K562 (cell line): ENCODE results near the gene FAM78A. TPM values are rescaled to one million over a fixed set of nuclear protein-coding genes. Genes with fewer than 3 reads are reported as not detected.

Experiments used
- ATAC-seq: fragments of 200-7000 bp; cut with Tn5 transposase; 3 replicates; pipeline ENCODE4 v1.9.1; 2020; ENCODE audit warnings: moderate library complexity
- BruUV-seq: library from RNA; stranded (reverse); fragments of 400-500 nt; replicated peaks from 2 replicates; lab custom pipeline; 2021; lab: Mats Ljungman, UMichigan
- CTCF ChIA-PET: fragments of 300-600 bp; formaldehyde crosslinking; extraction: SDS; loops from one replicate; lab custom pipeline; 2021; ENCODE audit warnings: low intra/inter-chr PET ratio; lab: Yijun Ruan, JAX
- POLR2A ChIA-PET: fragments of 300-600, 350-650 bp; sonication (Branson Sonifier 250); formaldehyde crosslinking; extraction: SDS; loops from one replicate; lab custom pipeline; 2021; ENCODE audit warnings: antibody characterized with exemption, inconsistent platforms; lab: Yijun Ruan, JAX
- DNase-seq, 4 experiments: peaks; one replicate each; pipeline versions ENCODE4 v3.0.0 to v3.0.0-alpha.2; 2011 to 2018; ENCODE audit warnings: low spot score in 3 of 4, mixed read lengths in 3 of 4; ENCODE audit errors: extremely low read depth in 1 of 4
- FAIRE-seq: peaks from 2 replicates; lab custom pipeline; 2011; peaks lifted over from hg19 to GRCh38; lab: Jason Lieb, UNC
- H2AFZ ChIP-seq: 2 replicates; pipeline ENCODE4 v1.6.0; 2011; ENCODE audit warnings: low read depth, low read length, control low read depth, inconsistent platforms
- H3K27ac ChIP-seq: fragments of 200-600 bp; 3 replicates; pipeline ENCODE4 v1.8.0; 2011; ENCODE audit warnings: low read depth, mild to moderate bottlenecking, control low read depth, inconsistent platforms, low read length, moderate library complexity, mixed read lengths; ENCODE audit errors: extremely low read depth
- H3K27me3 ChIP-seq, 2 experiments: fragments of 300-600 bp in 1 of 2; 2 replicates in 1 of 2; 3 replicates in 1 of 2; pipeline versions ENCODE4 v1.6.0 to v1.8.0; 2011; ENCODE audit warnings: inconsistent platforms in 2 of 2, low read length in 2 of 2, mild to moderate bottlenecking in 1 of 2, mixed read lengths in 1 of 2, moderate library complexity in 1 of 2; ENCODE audit not compliant: control insufficient read depth in 2 of 2, insufficient read depth in 2 of 2
- H3K36me3 ChIP-seq: fragments of 300-600 bp; 3 replicates; pipeline ENCODE4 v1.8.0; 2011; ENCODE audit warnings: mild to moderate bottlenecking, low read length, inconsistent platforms; ENCODE audit not compliant: control insufficient read depth, insufficient read depth
- H3K4me1 ChIP-seq, 2 experiments: fragments of 200-600 bp in 1 of 2; replicated peaks in 1 of 2; 2 replicates in 1 of 2; 3 replicates in 1 of 2; pipeline versions ENCODE4 v1.5.1 to v1.8.0; 2011; ENCODE audit warnings: inconsistent platforms in 2 of 2, low read length in 2 of 2, mild to moderate bottlenecking in 1 of 2, mixed read lengths in 1 of 2, moderate library complexity in 1 of 2; ENCODE audit not compliant: control insufficient read depth in 2 of 2, insufficient read depth in 2 of 2
- H3K4me2 ChIP-seq: 2 replicates; pipeline ENCODE4 v1.6.1; 2011; ENCODE audit warnings: low read length, control low read depth, inconsistent platforms, mixed read lengths; ENCODE audit not compliant: insufficient read depth
- H3K4me3 ChIP-seq: fragments of 200-600 bp; sonication (generic), shearing (Covaris generic); 2 replicates; pipeline ENCODE4 v1.5.1; 2016; ENCODE audit warnings: control low read depth, inconsistent platforms
- H3K79me2 ChIP-seq: fragments of 200-600 bp; 3 replicates; pipeline ENCODE4 v1.8.0; 2011; ENCODE audit warnings: low read length, inconsistent platforms; ENCODE audit not compliant: control insufficient read depth, insufficient read depth
- H3K9ac ChIP-seq, 2 experiments: 2 replicates each; pipeline versions ENCODE4 v1.6.0 to v1.6.1; 2011; ENCODE audit warnings: low read depth in 2 of 2, low read length in 2 of 2, control low read depth in 1 of 2, inconsistent platforms in 1 of 2, mild to moderate bottlenecking in 1 of 2, mixed read lengths in 1 of 2; ENCODE audit not compliant: insufficient read depth in 1 of 2
- H3K9me1 ChIP-seq: one replicate; pipeline ENCODE4 v1.6.0; 2011; ENCODE audit warnings: inconsistent platforms, mild to moderate bottlenecking, low read length, moderate library complexity; ENCODE audit not compliant: control insufficient read depth, insufficient read depth
- H3K9me3 ChIP-seq: replicated peaks from 2 replicates; pipeline ENCODE4 v1.5.1; 2011; ENCODE audit warnings: low read depth, low read length, inconsistent platforms; ENCODE audit not compliant: control insufficient read depth, insufficient read depth
- H4K20me1 ChIP-seq: replicated peaks from 2 replicates; pipeline ENCODE4 v1.6.1; 2011; ENCODE audit warnings: low read length, inconsistent platforms, mixed read lengths; ENCODE audit not compliant: control insufficient read depth, insufficient read depth
- GABPB2 ChIP-seq: fragments of 250-450 bp; sonication (Bioruptor Pico); conservative IDR thresholded peaks from 2 replicates; pipeline ENCODE4 v1.5.1; 2021; ENCODE audit warnings: mild to moderate bottlenecking
- HMG20A ChIP-seq: fragments of 450-650 bp; formaldehyde crosslinking; conservative IDR thresholded peaks from 2 replicates; pipeline ENCODE4 v1.4.0; 2020; ENCODE audit warnings: mild to moderate bottlenecking, mixed read lengths
- KLF10 ChIP-seq: fragments of 250-450 bp; sonication (Bioruptor Pico); IDR thresholded peaks from 2 replicates; pipeline ENCODE4 v1.6.1; 2021; ENCODE audit warnings: matching md5 sums
- MTA2 ChIP-seq: fragments of 450-650 bp; IDR thresholded peaks from 2 replicates; pipeline ENCODE4 v1.6.1; 2016; ENCODE audit warnings: low read depth
- NFE2 ChIP-seq: IDR thresholded peaks from 2 replicates; pipeline ENCODE4 v1.6.1; 2014; ENCODE audit warnings: antibody characterized with exemption, low read depth
- NFIX ChIP-seq: fragments of 250-450 bp; sonication (Bioruptor Pico); IDR thresholded peaks from 2 replicates; pipeline ENCODE4 v1.4.0; 2020; ENCODE audit warnings: low read depth, mild to moderate bottlenecking, moderate library complexity
- NONO ChIP-seq, 2 experiments: fragments of 200-400 bp in 1 of 2; fragments of 450-650 bp in 1 of 2; formaldehyde crosslinking in 1 of 2; IDR thresholded peaks; 2 replicates each; pipeline ENCODE4 v1.6.1; 2017; ENCODE audit warnings: low read depth in 2 of 2, mild to moderate bottlenecking in 2 of 2, moderate library complexity in 2 of 2, low read length in 1 of 2
- PHB2 ChIP-seq: fragments of 450-650 bp; IDR thresholded peaks from 2 replicates; pipeline ENCODE4 v1.6.1; 2017; ENCODE audit warnings: low read depth
- PHTF2 ChIP-seq: fragments of 250-450 bp; sonication (Bioruptor Pico); IDR thresholded peaks from 2 replicates; pipeline ENCODE4 v1.5.0; 2021; ENCODE audit warnings: mild to moderate bottlenecking
- PURB ChIP-seq: sonication (generic); formaldehyde crosslinking; IDR thresholded peaks from 2 replicates; pipeline ENCODE4 v1.9.0; 2021; ENCODE audit warnings: low read depth, mild to moderate bottlenecking, missing genetic modification reagents
- SNAPC5 ChIP-seq: fragments of 250-450 bp; sonication (Bioruptor Pico); IDR thresholded peaks from 2 replicates; pipeline ENCODE4 v1.8.0; 2021; ENCODE audit warnings: moderate library complexity, mild to moderate bottlenecking, inconsistent platforms
- TRIM28 ChIP-seq: fragments of 450-650 bp; IDR thresholded peaks from 2 replicates; pipeline ENCODE4 v1.6.1; 2017
- ZNF384 ChIP-seq: IDR thresholded peaks from 2 replicates; pipeline ENCODE4 v1.6.1; 2012; ENCODE audit warnings: low read depth, low read length, improper control_type of control experiment
- WGBS: fragments of 100-300 bp; shearing (Covaris generic); methylation state at CpG from one replicate; pipeline ENCODE4 v1.1.6; 2016; ENCODE audit warnings: low coverage, mixed read lengths; ENCODE audit not compliant: insufficient coverage; ENCODE audit errors: missing lambda C conversion rate; 5-methylcytosine and 5-hydroxymethylcytosine counted together
- in situ Hi-C: fragments of 300-500 bp; cut with MboI; formaldehyde crosslinking; loops from 4 replicates; pipeline ENCODE4 v1.15.0; 2018; ENCODE audit warnings: inconsistent platforms, mixed read lengths
- intact Hi-C: fragments of 100-400 bp; cut with micrococcal nuclease; formaldehyde crosslinking; loops from 2 replicates; pipeline ENCODE4 v1.14.2; 2022
- polyA plus RNA-seq, 8 experiments: library from polyadenylated mRNA; depleted of rRNA in 4 of 8; stranded (reverse) in 5 of 8; unstranded in 3 of 8; fragments of >200 nt; fragmentation: Nextera tagmentation in 2 of 8; fragmentation: Illumina TruSeq in 1 of 8; extraction: Ambion mirVana in 2 of 8; extraction: Trizol in 1 of 8; gene quantifications; 2 replicates each; pipeline versions ENCODE4 v1.2.1 to v1.2.3, GENCODE V29; 2011 to 2014; ENCODE audit warnings: inconsistent platforms in 1 of 8, missing spikeins in 1 of 8
- total RNA-seq, 7 experiments: library from RNA; depleted of rRNA in 6 of 7; stranded (reverse); fragments of >200 nt in 6 of 7; fragmentation: Illumina TruSeq in 2 of 7; extraction: Trizol in 2 of 7; gene quantifications; 2 replicates each; pipeline versions ENCODE4 v1.2.1 to v1.2.3, GENCODE V29; 2011 to 2021; ENCODE audit warnings: low replicate concordance in 1 of 7

The FAM78A gene
- total and polyA plus RNA-seq, 9 of the 15 experiments (the other 6 are each of a cell fraction or from before 2014, with no cell fraction given), result 0.56 to 103 (median 55.2) TPM

DNA sequence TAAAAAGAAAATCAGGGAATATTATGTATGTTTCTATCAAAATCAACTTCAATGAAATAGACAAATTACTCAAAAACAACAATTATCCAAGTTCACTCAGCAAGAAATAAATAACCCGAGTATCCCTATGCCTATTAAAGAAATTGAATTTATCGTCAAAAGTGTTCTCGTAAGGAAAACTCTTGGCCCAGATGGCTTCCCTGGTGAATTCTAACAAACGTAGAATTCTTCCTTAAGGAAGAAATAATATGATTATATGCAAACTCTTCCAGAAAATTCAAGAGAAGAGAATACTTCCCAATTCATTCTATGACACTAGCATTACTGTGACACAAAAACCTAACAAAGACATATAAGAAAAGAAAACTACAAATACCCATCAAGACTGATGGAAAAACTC is 29.7 kb downstream of the FAM78A start:
- no peaks in the 10 kb centered on the region for H4K20me1 ChIP-seq
- in situ Hi-C loops (no loop called here), intact Hi-C loops (no loop called here)
- H3K4me3 ChIP-seq, result no peak overlapping the region
- BruUV-seq, result no TSS peak
- ATAC-seq (no peak), DNase-seq (no peak), FAIRE-seq (no peak)
- H3K9me3 ChIP-seq, result peaks cover 3% of the 10 kb centered on the region; the same call in 1 of the 2 replicates
- no peaks in the 10 kb centered on the region for H3K79me2 ChIP-seq
- no peak overlapping the region for H3K9ac ChIP-seq
- no peaks in the 10 kb centered on the region; a peak in 2 of 5 replicates for H3K4me1 ChIP-seq
- no peak for TF ChIP-seq PHTF2
- TF ChIP-seq NFIX, result no peak
- no peak for TF ChIP-seq PHB2
- TF ChIP-seq HMG20A (CRISPR knock-in tag), result no peak
- TF ChIP-seq GABPB2 (CRISPR knock-in tag), result no peak
- no peak for TF ChIP-seq SNAPC5 (CRISPR knock-in tag)
- TF ChIP-seq NFE2, result no peak
- no peak for TF ChIP-seq MTA2
- TF ChIP-seq NONO (IDR thresholded peaks at IDR 0.05; ENCODE audit: low read depth in 2 of 2, low read length in 1 of 2), result no peak
- TF ChIP-seq PURB, result no peak
- TF ChIP-seq ZNF384, result no peak
- no peak for TF ChIP-seq KLF10
- no peak for TF ChIP-seq TRIM28
- H2AFZ ChIP-seq, result no peak overlapping the region
- H3K36me3 ChIP-seq, result no peaks in the 10 kb centered on the region
- H3K27ac ChIP-seq, result no peak overlapping the region
- H3K27me3 ChIP-seq, result peaks cover 3 to 13% of the 10 kb centered on the region in 2 experiments; a peak in 4 of 5 replicates
- POLR2A ChIA-PET, result interaction anchor here (0.6 to 17.3 kb wide), 4 partner anchors 11 to 1010 kb away, joined by 3 to 338 read pairs (median 46); partner anchors contain the start of gene FAM78A
- 31% methylated on average over 4 of the region's 4 CpGs for WGBS
- CTCF ChIA-PET, result no interaction called here
- no peaks in the 10 kb centered on the region for H3K9me1 ChIP-seq
- no peak overlapping the region for H3K4me2 ChIP-seq
